NCI-H128 (cell line): ENCODE measurements around the gene PIMREG.

Experiments used
- DNase-seq: peaks from one replicate; lab custom pipeline; 2025; ENCODE audit not compliant: unreplicated experiment; lab: John Stamatoyannopoulos, UW

Gene PIMREG

GRCh38 chr17:6437466-6437865 lies 6.8 kb upstream of the PIMREG start:
- DNase-seq: no peak

- no peak for DNase-seq
Measured at GRCh38 chr17:6437956-6438355, 6.3 kb upstream of the PIMREG start.

GRCh38 chr17:6439951-6440350 lies 4.3 kb upstream of the PIMREG start:
- no peak for DNase-seq

GRCh38 chr17:6442775-6443174 lies 1.5 kb upstream of the PIMREG start:
- no peak for DNase-seq

GRCh38 chr17:6444571-6445335 lies 498 bp downstream of the PIMREG start:
- DNase-seq: no peak

GRCh38 chr17:6446516-6447100 lies 2.4 kb downstream of the PIMREG start:
- DNase-seq: no peak

DNA sequence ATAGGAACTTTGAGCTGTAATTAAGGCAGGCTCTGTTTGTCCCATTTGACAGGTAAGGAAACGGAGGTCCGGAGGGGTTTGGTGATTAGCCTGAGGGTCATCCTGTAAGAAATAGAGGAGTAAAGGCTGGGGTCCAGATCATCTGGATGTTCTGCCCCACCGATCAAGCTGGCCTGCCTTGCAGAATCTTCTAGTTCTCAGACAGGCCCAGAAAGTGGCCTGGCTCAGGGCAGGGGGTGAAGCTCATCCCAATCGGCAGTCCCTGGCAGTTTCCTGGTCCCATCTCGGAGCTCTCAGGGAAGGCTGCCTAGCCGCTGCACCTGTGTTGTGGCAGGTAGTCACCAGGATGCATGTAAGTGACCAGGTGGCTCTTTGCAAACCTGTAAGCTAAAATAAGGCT lies 4.2 kb downstream of the PIMREG start:
- no peak for DNase-seq

- no peak for DNase-seq
Measured at GRCh38 chr17:6449307-6449706, 5.1 kb downstream of the PIMREG start.

DNA sequence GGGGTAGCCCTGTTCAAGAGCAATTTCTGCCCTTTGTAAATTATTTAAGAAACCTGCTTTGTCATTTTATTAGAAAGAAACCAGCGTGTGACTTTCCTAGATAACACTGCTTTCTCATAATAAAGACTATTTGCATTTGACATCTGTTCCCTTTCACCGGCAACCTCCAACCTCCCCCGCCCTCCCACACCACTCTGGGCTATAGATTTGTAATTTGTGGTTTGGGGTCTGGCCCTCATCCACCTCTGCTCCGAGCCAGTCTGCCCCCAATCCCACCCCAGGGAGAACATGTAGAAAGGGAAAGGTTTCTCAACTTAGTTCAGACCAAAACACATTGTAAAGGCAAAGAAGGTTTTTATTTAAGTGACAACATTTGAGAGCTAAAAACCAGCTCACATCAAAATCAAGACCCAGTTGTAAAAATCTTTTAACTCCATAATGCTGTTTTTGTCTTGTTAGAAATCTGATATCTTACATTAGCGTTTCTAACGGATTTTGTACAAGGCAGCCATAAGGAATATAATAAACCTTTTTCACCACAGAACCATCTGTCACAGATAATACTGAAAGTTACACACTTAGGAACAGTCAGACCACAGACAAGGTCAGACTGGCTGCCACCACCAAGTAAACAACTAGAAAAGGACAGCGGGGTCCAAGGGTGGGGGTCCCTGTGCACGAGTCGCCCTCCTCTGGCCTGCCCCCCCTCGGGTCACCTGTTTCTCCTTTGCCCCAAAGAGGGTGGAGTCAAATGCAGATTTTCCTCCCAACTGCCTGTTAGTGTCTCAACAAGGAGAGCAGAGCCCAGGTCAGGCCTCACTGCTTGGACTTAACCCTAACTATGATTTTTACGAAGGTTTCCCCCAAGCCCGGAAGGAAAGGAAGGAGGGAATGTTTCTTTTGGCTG lies 6.9 kb downstream of the PIMREG start:
- no peak for DNase-seq

DNA sequence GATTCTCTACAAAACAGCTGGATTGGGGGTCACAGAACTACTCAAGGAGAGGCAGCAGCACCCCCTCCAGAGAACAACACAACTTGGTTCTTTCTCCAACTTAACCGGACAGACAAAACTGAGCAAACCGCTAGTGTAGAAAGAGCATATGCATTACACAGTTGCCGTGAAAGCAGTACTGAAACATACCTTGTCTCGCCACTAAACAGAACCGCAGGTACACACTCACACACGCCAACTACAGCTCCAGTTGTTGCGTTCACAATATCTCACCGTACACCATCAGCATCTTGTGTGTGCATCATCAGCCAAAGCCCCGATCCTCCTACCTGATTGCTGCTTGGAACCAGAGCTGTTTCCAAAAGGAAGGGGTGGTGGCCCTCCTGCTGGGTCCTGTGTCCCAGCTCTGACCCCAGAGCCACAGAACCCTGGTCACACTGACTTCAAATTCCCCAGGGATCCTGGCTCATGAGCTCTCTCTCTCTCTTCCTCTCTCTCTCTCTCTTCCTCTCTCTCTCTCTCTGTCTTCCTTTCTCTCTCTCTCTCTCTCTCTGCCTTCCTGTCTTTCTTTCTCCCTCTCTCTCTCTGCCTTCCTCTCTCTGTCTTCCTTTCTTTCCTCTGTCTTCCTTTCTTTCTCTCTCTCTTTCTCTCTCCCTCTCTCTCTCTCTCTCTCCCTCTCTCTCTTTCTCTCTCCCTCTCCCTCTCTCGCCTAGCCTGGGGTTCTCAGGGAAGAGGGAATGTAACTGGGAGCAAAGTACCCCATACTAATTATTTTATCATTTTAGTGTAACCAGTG lies 8.4 kb downstream of the PIMREG start:
- DNase-seq: no peak

DNA sequence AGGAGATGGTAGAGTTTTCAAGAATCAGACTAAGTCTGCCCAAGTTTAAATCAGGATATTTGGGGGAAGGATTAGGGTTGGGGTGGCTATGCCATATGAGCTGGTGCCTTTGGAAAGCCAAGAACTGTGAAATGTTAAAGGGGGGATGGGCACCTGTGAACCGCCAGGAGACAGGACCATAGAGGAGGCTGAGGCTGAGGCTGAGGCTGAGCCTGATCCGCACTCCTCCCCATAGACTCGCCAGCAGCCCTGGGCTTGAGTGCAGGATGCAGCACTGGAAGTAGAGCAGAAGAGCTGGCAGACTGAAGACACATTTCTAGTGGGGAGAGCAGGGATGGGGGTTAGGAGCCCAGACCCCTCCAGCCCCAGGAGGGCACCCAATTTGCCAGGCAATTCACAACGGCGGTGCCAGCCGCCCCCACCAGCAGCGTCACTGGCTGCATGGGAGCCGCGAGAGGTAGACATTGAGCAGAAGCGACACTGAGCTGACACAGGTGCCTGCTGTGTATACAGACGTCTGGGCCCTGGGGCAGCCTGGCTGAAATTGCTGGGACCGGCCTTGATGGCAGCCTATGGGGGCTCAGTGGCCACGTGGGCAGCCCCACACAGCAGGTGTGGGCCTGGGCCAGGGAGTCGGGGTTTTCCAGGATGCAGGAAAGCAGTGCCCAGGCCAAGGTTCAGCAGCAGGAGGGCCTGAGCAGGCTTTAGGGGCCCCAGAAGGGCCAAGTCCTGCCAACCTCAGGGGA lies 9.2 kb downstream of the PIMREG start:
- no peak for DNase-seq

DNA sequence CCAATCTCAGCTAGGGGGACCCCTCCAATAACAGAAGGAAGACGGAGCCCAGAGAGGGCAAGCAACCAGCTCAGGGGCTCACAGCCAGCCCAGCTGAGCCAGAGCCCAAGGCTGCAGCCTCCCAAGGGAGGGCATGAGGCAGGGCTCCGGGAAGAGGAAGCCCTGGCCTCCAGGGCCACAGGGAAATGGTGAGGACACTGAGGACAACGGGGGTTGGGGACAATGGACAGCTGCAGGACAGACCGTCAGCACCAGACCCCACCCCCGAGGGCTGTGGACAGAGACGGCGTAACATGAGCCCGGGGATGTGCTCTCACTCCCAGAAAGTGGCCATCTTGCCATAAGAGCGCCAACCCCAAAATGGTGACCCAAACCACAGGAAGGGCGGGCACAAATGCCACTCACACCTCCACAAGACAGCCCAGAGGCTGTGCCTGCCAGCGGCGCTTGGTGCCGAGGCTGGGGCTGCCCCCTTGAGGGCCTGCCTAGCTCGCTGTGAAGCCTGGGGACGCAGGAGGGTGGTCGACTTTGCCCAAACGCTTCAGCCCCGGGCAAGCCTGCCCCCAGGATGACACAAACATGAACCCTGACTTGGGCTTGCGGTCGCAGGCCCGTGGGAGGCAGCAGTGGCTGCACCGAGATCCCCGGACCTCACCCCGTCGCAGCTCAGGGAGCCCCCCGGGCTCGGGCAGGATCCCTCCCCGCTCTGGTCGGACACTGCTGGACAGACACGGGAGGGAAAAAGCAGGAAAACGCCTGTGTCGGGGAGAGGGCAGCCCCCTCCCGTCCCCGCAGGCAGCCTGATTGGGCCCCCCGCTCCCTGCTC lies 10.5 kb downstream of the PIMREG start:
- no peak for DNase-seq

- no peak for DNase-seq
Measured at GRCh38 chr17:6455321-6455705, 11.1 kb downstream of the PIMREG start.

GRCh38 chr17:6456321-6456720 lies 12.1 kb downstream of the PIMREG start:
- DNase-seq: no peak

GRCh38 chr17:6456914-6457687 lies 12.8 kb downstream of the PIMREG start:
- DNase-seq: no peak

GRCh38 chr17:6457688-6458459 lies 13.6 kb downstream of the PIMREG start:
- DNase-seq: no peak

DNA sequence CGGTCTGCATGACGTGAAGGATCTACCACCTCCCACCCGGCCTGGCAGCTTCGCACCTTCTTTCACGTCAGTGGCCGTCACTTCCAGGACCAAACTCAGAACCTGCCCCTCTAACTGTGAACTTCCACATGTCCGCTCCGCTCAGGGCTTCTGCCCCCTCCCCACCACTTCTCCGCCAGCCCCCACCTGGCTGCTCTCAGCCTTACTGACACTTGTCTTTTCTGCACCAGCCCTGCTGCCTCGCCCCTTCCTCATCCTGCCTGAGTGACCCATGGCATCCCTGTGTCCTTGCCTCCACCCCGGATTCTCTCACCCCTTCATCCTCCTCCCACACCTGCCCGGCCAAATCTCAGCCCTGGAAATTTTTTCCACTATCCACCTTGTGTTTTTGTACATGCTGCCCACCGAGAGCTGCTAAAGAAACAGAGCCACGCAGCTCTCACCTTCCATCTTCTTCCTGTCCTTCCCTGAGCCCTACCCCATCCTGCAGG lies 14.2 kb downstream of the PIMREG start:
- no peak for DNase-seq
